Neural cell (in vitro differentiated cells): Measurements from ENCODE around the gene PLEKHM3.

ENCODE experiments used
- CTCF ChIP-seq: fragments of 450-650 bp; IDR thresholded peaks from 2 replicates; pipeline ENCODE4 v1.5.1; 2014; ENCODE audit warnings: antibody characterized with exemption, mild to moderate bottlenecking, moderate library complexity; ENCODE audit not compliant: poor library complexity, severe bottlenecking
- EP300 ChIP-seq: fragments of 450-650 bp; conservative IDR thresholded peaks from 2 replicates; pipeline ENCODE4 v1.6.1; 2014; ENCODE audit warnings: antibody characterized with exemption, mild to moderate bottlenecking, moderate library complexity; ENCODE audit not compliant: poor library complexity, severe bottlenecking
- EZH2 ChIP-seq: fragments of 200-600, 300-800 bp; shearing (Covaris generic), sonication (generic); IDR thresholded peaks from 2 replicates; pipeline ENCODE4 v1.6.1; 2014; ENCODE audit warnings: antibody characterized with exemption, low read length, borderline replicate concordance, mild to moderate bottlenecking; ENCODE audit not compliant: insufficient read depth, poor library complexity, severe bottlenecking
- MXI1 ChIP-seq: fragments of 450-650 bp; conservative IDR thresholded peaks from 2 replicates; pipeline ENCODE4 v1.6.1; 2014; ENCODE audit warnings: antibody characterized with exemption, mild to moderate bottlenecking; ENCODE audit not compliant: poor library complexity, severe bottlenecking
- POLR2AphosphoS5 ChIP-seq: IDR thresholded peaks from 2 replicates; pipeline ENCODE4 v1.6.1; 2012
- RAD21 ChIP-seq: fragments of 450-650 bp; conservative IDR thresholded peaks from 2 replicates; pipeline ENCODE4 v1.6.1; 2014; ENCODE audit warnings: antibody characterized with exemption, mild to moderate bottlenecking, moderate library complexity
- REST ChIP-seq: IDR thresholded peaks from 2 replicates; pipeline ENCODE4 v1.6.1; 2012; ENCODE audit warnings: borderline replicate concordance
- TAF1 ChIP-seq: IDR thresholded peaks from 2 replicates; pipeline ENCODE4 v1.6.1; 2012; ENCODE audit warnings: low read depth

GRCh38 chr2:207987025-207987716 lies 38.2 kb downstream of the PLEKHM3 start:
- TF ChIP-seq CTCF = no peak
- TF ChIP-seq POLR2AphosphoS5 = no peak
- no peak for TF ChIP-seq EZH2
- no peak for TF ChIP-seq RAD21
- no peak for TF ChIP-seq REST
- no peak for TF ChIP-seq EP300
- TF ChIP-seq TAF1 = no peak
- TF ChIP-seq MXI1 = no peak
